Endodermal cell (in vitro differentiated cells): ENCODE measurements around the gene MYRF. TPM values are rescaled to one million over a fixed set of nuclear protein-coding genes. Genes with fewer than 3 reads are reported as not detected.
A peak's percentile ranks its signal among the peaks of the same experiment; 100 is the strongest.

ENCODE experiments used
- DNase-seq: peaks from one replicate; pipeline ENCODE4 v3.0.0-alpha.2; 2017
- H3K27ac ChIP-seq: 2 replicates; pipeline ENCODE4 v1.5.1; 2013; ENCODE audit warnings: mild to moderate bottlenecking, low read depth, low read length, moderate library complexity
- H3K27me3 ChIP-seq: 2 replicates; pipeline ENCODE4 v1.6.1; 2013; ENCODE audit warnings: mild to moderate bottlenecking, low read length, moderate library complexity; ENCODE audit not compliant: insufficient read depth, control insufficient read depth, poor library complexity, severe bottlenecking
- H3K36me3 ChIP-seq: 2 replicates; pipeline ENCODE4 v1.7.0; 2013; ENCODE audit warnings: mild to moderate bottlenecking, low read length, moderate library complexity; ENCODE audit not compliant: control insufficient read depth, insufficient read depth
- H3K4me1 ChIP-seq: one replicate; pipeline ENCODE4 v1.7.0; 2013; ENCODE audit warnings: low read length; ENCODE audit not compliant: control insufficient read depth, insufficient read depth
- H3K4me3 ChIP-seq: 2 replicates; pipeline ENCODE4 v1.5.1; 2013; ENCODE audit warnings: mild to moderate bottlenecking, low read length, moderate library complexity
- H3K9ac ChIP-seq: 2 replicates; pipeline ENCODE4 v1.6.1; 2013; ENCODE audit warnings: mild to moderate bottlenecking, low read length, moderate library complexity; ENCODE audit not compliant: poor library complexity, severe bottlenecking; ENCODE audit errors: extremely low read depth
- H3K9me3 ChIP-seq: 2 replicates; pipeline ENCODE4 v1.6.1; 2013; ENCODE audit warnings: mild to moderate bottlenecking, low read length, moderate library complexity; ENCODE audit not compliant: control insufficient read depth
- H3K27ac Mint-ChIP-seq: 2 replicates; pipeline ENCODE4 v1.8.0; 2020; ENCODE audit warnings: mixed read lengths
- H3K27me3 Mint-ChIP-seq: 2 replicates; pipeline ENCODE4 v1.8.0; 2021; ENCODE audit warnings: mild to moderate bottlenecking, mixed read lengths; ENCODE audit not compliant: insufficient read depth
- H3K36me3 Mint-ChIP-seq: 2 replicates; pipeline ENCODE4 v1.8.0; 2020; ENCODE audit warnings: low read depth, mixed read lengths
- H3K4me1 Mint-ChIP-seq: 2 replicates; pipeline ENCODE4 v1.8.0; 2020; ENCODE audit warnings: mixed read lengths
- H3K4me3 Mint-ChIP-seq: 2 replicates; pipeline ENCODE4 v1.8.0; 2020; ENCODE audit warnings: mild to moderate bottlenecking, moderate library complexity, mixed read lengths
- H3K9me3 Mint-ChIP-seq: 2 replicates; pipeline ENCODE4 v1.8.0; 2020; ENCODE audit warnings: mild to moderate bottlenecking, mixed read lengths
- WGBS, 2 experiments: methylation state at CpG; one replicate each; pipeline versions ENCODE4 v1.1.5 to v1.1.7; 2013; ENCODE audit warnings: missing lambda C conversion rate in 2 of 2, mixed read lengths in 1 of 2; ENCODE audit not compliant: insufficient coverage in 1 of 2, insufficient read length in 1 of 2; 5-methylcytosine and 5-hydroxymethylcytosine counted together
- total RNA-seq, 2 donors: library from RNA; stranded (reverse); fragmentation: NEBNext Ultra II Directional in 1 of 2; extraction: Animal tissue kit (Norgen Biotek cat#: 25700) in 1 of 2; gene quantifications; 2 replicates in 1 of 2; 3 replicates in 1 of 2; pipeline ENCODE4 v1.2.1, GENCODE V29; 2021
- TF ChIP-seq, protein P1 (sequence below): fragments of 200-600 bp; sonication (generic); conservative IDR thresholded peaks from 2 replicates; pipeline ENCODE4 v1.5.0; 2021; ENCODE audit warnings: antibody characterized with exemption, mild to moderate bottlenecking

Gene MYRF
- total RNA-seq, 2 donors from 2014 or later = 30.3 to 61.7 TPM

DNA sequence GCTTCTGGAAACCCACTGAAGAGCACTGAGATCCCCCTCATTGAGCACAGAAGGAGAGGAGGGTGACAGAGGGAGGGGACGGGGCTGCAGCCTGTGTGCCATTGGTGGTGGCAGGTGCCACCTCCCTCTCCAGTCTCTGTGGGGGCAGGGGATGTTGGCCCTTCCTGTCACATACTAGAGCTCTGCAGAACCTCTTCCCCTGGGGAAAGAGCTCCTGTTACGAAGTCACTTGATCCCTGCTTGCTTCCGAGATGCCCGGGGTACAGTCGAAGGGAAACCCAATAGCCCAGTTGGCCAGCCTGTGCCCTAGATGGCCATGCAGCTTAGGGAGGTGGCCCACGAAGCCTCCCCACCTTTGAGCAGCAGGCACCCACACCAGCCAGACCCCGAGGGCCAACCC lies 42.9 kb upstream of the MYRF start:
- Histone ChIP-seq H3K27me3 (no peaks in the 10 kb centered on the region), H3K9ac (no peak overlapping the region), H3K9me3 (no peaks in the 10 kb centered on the region), H3K36me3 (no peaks in the 10 kb centered on the region), H3K27ac (no peak overlapping the region), H3K4me1 (peaks cover 9% of the 10 kb centered on the region), H3K4me3 (no peak overlapping the region)
- peak; percentile 61 for DNase-seq
- 76 to 83% methylated on average over 6 to 7 of the region's 7 CpGs for WGBS, 2 experiments
- Mint-ChIP-seq H3K4me1 (peaks cover 13% of the 10 kb centered on the region), H3K9me3 (no peaks in the 10 kb centered on the region), H3K4me3 (no peak overlapping the region), H3K27me3 (no peaks in the 10 kb centered on the region), H3K27ac (no peak overlapping the region), H3K36me3 (no peaks in the 10 kb centered on the region)
- TF ChIP-seq, protein P1, sequence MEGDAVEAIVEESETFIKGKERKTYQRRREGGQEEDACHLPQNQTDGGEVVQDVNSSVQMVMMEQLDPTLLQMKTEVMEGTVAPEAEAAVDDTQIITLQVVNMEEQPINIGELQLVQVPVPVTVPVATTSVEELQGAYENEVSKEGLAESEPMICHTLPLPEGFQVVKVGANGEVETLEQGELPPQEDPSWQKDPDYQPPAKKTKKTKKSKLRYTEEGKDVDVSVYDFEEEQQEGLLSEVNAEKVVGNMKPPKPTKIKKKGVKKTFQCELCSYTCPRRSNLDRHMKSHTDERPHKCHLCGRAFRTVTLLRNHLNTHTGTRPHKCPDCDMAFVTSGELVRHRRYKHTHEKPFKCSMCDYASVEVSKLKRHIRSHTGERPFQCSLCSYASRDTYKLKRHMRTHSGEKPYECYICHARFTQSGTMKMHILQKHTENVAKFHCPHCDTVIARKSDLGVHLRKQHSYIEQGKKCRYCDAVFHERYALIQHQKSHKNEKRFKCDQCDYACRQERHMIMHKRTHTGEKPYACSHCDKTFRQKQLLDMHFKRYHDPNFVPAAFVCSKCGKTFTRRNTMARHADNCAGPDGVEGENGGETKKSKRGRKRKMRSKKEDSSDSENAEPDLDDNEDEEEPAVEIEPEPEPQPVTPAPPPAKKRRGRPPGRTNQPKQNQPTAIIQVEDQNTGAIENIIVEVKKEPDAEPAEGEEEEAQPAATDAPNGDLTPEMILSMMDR = no peak

DNA sequence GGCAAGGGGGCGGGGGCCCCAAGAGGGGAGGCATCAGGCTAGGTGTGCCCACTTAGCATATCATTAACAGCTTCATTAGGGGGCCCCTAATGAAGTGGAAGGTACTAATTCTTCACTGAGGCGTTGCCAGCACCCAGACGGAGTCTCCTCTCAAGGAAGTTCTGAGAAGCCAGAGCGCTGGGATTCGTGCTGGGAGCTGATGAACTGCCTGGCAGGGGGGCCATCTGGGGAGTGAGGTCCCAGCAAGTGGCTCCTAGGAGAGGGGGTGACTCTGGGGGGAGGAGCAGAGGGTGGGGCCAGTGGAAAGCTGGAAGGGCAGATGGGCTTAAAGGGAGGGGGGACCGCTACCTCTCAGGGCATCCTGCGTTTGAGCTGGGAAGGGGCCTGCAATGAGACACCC lies 42.4 kb upstream of the MYRF start:
- no peak overlapping the region for H3K4me3 Mint-ChIP-seq
- peaks cover 12% of the 10 kb centered on the region for H3K4me1 Mint-ChIP-seq
- Histone ChIP-seq H3K27me3 (no peaks in the 10 kb centered on the region), H3K4me1 (peaks cover 9% of the 10 kb centered on the region), H3K36me3 (no peaks in the 10 kb centered on the region), H3K9me3 (no peaks in the 10 kb centered on the region), H3K27ac (no peak overlapping the region), H3K4me3 (no peak overlapping the region), H3K9ac (no peak overlapping the region)
- TF ChIP-seq, protein P1 = no peak
- WGBS, 2 experiments = 78 to 88% methylated on average over 2 to 7 of the region's 7 CpGs
- no peaks in the 10 kb centered on the region for H3K27me3 Mint-ChIP-seq
- H3K27ac Mint-ChIP-seq = no peak overlapping the region
- H3K36me3 Mint-ChIP-seq = no peaks in the 10 kb centered on the region
- peak; percentile 72 for DNase-seq
- no peaks in the 10 kb centered on the region for H3K9me3 Mint-ChIP-seq

DNA sequence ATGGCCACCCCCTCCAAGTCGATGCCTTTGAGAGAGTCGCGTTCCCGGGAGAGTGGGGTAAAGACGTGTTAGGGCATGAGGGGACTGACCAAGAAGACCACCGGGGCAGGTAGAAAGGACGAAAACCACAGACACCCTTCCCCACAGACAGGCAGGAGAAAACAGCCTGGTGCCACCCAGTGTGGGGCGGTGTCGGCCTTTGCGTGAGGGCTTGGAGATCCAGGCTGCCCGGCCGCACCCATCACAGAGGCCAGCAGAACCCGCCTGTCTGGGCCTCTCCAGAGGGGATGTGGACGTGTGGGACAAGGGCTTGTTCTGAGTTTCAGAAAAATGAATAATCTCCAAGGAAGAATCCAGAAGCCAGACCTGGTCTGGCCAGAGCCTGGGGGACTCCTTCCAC lies 41.4 kb upstream of the MYRF start:
- no peaks in the 10 kb centered on the region for H3K36me3 Mint-ChIP-seq
- no peak overlapping the region for H3K4me3 Mint-ChIP-seq
- WGBS, 2 experiments = 87 to 92% methylated on average over 2 to 14 of the region's 14 CpGs
- TF ChIP-seq, protein P1 = no peak
- peaks cover 8% of the 10 kb centered on the region for H3K4me1 Mint-ChIP-seq
- H3K27me3 Mint-ChIP-seq = no peaks in the 10 kb centered on the region
- no peak for DNase-seq
- no peak overlapping the region for H3K27ac Mint-ChIP-seq
- H3K4me3 ChIP-seq = no peak overlapping the region
- no peak overlapping the region for H3K9ac ChIP-seq
- H3K36me3 ChIP-seq = no peaks in the 10 kb centered on the region
- H3K9me3 ChIP-seq = no peaks in the 10 kb centered on the region
- H3K27me3 ChIP-seq = no peaks in the 10 kb centered on the region
- H3K9me3 Mint-ChIP-seq = no peaks in the 10 kb centered on the region
- H3K4me1 ChIP-seq = peaks cover 9% of the 10 kb centered on the region
- H3K27ac ChIP-seq = peak overlapping the region; percentile 59
